Measurements from ENCODE around the gene PPFIA1. TPM values are rescaled to one million over a fixed set of nuclear protein-coding genes. Genes with fewer than 3 reads are reported as not detected.

PPFIA1 gene
- total and polyA plus RNA-seq, 2 of the 13 experiments (the other 11 are each of a cell fraction or from before 2014, with no cell fraction given) = 29.9 to 45.2 TPM

DNA sequence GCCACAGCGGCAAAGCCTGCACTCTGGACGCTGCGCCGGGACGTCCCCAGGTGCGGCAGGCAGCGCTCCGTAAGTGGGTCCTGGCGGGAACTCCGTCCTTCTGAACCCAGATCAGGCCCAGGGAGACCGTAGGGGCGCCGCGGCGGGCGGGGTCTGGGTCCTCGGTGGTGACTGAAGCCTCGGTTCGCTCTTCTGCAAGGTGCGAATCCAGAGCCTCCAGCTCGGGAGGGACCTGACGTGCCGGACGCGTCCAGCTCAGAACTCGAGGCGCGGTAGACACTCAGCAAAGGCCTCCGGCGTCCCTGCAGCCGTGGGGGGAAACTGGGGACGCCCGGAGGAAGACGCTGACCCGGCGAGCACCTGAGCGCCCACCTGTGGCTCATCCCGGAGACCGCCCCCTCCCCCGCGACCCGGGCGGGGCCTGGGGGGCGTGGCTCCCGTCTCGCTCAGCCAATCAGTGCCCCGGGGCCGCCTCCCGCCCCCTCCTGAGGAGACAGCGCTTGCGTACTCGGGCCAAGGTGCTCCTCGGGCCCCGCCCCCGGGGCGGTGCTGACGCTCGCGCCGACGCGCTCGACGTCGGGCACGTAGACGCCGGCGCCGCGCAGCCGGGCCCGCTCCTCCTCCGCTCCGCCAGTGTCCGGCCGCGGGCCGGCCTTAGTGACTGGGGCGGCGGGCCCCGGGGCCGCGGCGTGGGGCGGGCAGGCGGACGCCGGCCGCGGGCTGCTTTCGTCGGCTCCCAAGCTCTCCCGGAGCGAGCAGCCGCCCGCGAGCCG is at the start of gene PPFIA1 (continued):
- TF ChIP-seq, protein P1, sequence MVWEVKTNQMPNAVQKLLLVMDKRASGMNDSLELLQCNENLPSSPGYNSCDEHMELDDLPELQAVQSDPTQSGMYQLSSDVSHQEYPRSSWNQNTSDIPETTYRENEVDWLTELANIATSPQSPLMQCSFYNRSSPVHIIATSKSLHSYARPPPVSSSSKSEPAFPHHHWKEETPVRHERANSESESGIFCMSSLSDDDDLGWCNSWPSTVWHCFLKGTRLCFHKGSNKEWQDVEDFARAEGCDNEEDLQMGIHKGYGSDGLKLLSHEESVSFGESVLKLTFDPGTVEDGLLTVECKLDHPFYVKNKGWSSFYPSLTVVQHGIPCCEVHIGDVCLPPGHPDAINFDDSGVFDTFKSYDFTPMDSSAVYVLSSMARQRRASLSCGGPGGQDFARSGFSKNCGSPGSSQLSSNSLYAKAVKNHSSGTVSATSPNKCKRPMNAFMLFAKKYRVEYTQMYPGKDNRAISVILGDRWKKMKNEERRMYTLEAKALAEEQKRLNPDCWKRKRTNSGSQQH (CRISPR knock-in tag; IDR thresholded peaks at IDR 0.05; ENCODE audit: low read depth) = no peak
- TF ChIP-seq ZFP82 (CRISPR knock-in tag; IDR thresholded peaks at IDR 0.05; ENCODE audit: borderline replicate concordance) (no peak), ZNF878 (CRISPR knock-in tag; IDR thresholded peaks at IDR 0.05) (no peak), ZSCAN29 (CRISPR knock-in tag; conservative IDR thresholded peaks at IDR 0.05) (peak; percentile 80; the same call in 1 of the 2 replicates), ZNF451 (CRISPR knock-in tag; IDR thresholded peaks at IDR 0.05) (no peak), TCF7L2 (IDR thresholded peaks at IDR 0.05; ENCODE audit: low read depth, low read length) (no peak), SRY (CRISPR knock-in tag; IDR thresholded peaks at IDR 0.05) (no peak), ZNF468 (CRISPR knock-in tag; IDR thresholded peaks at IDR 0.05) (no peak), SRF (IDR thresholded peaks at IDR 0.05; ENCODE audit: low read depth, low read length) (no peak), ZNF570 (CRISPR knock-in tag; IDR thresholded peaks at IDR 0.05; ENCODE audit: borderline replicate concordance) (0 out of 2 replicates have a peak, but pooled peaks have one; percentile 11), PHF5A (CRISPR knock-in tag; IDR thresholded peaks at IDR 0.05; ENCODE audit: low read depth, unreplicated experiment) (no peak), SP140L (CRISPR knock-in tag; IDR thresholded peaks at IDR 0.05; ENCODE audit: borderline replicate concordance) (no peak), CBX5 (CRISPR knock-in tag; IDR thresholded peaks at IDR 0.05; ENCODE audit: borderline replicate concordance) (no peak), GATAD2A (CRISPR knock-in tag; IDR thresholded peaks at IDR 0.05) (0 out of 2 replicates have a peak, but pooled peaks have one; percentile 25), SMAD3 (CRISPR knock-in tag; IDR thresholded peaks at IDR 0.05) (no peak), ZNF768 (CRISPR knock-in tag; IDR thresholded peaks at IDR 0.05) (peak; percentile 52; the same call in 1 of the 2 replicates), FOXM1 (CRISPR knock-in tag; IDR thresholded peaks at IDR 0.05) (0 out of 2 replicates have a peak, but pooled peaks have one; percentile 10), CHD2 (IDR thresholded peaks at IDR 0.05; ENCODE audit: low read depth, low read length) (peak; percentile 21; the same call in 1 of the 2 replicates), HES4 (CRISPR knock-in tag; IDR thresholded peaks at IDR 0.05; ENCODE audit: borderline replicate concordance) (no peak), NFE2L1 (CRISPR knock-in tag; IDR thresholded peaks at IDR 0.05; ENCODE audit: borderline replicate concordance) (no peak), ZNF567 (CRISPR knock-in tag; IDR thresholded peaks at IDR 0.05; ENCODE audit: borderline replicate concordance) (peak; percentile 74; the same call in 1 of the 2 replicates), BRCA1 (CRISPR knock-in tag; IDR thresholded peaks at IDR 0.05) (0 out of 2 replicates have a peak, but pooled peaks have one; percentile 37), ZNF282 (IDR thresholded peaks at IDR 0.05; ENCODE audit: partially characterized antibody) (no peak)
- TF ChIP-seq, protein P2, sequence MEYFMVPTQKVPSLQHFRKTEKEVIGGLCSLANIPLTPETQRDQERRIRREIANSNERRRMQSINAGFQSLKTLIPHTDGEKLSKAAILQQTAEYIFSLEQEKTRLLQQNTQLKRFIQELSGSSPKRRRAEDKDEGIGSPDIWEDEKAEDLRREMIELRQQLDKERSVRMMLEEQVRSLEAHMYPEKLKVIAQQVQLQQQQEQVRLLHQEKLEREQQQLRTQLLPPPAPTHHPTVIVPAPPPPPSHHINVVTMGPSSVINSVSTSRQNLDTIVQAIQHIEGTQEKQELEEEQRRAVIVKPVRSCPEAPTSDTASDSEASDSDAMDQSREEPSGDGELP (IDR thresholded peaks at IDR 0.05; ENCODE audit: borderline replicate concordance, low read depth) = peak; percentile 66; the same call in 1 of the 2 replicates
- TF ChIP-seq, protein P3, sequence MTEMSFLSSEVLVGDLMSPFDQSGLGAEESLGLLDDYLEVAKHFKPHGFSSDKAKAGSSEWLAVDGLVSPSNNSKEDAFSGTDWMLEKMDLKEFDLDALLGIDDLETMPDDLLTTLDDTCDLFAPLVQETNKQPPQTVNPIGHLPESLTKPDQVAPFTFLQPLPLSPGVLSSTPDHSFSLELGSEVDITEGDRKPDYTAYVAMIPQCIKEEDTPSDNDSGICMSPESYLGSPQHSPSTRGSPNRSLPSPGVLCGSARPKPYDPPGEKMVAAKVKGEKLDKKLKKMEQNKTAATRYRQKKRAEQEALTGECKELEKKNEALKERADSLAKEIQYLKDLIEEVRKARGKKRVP (CRISPR knock-in tag; IDR thresholded peaks at IDR 0.05) = no peak
- TF ChIP-seq, protein P4, sequence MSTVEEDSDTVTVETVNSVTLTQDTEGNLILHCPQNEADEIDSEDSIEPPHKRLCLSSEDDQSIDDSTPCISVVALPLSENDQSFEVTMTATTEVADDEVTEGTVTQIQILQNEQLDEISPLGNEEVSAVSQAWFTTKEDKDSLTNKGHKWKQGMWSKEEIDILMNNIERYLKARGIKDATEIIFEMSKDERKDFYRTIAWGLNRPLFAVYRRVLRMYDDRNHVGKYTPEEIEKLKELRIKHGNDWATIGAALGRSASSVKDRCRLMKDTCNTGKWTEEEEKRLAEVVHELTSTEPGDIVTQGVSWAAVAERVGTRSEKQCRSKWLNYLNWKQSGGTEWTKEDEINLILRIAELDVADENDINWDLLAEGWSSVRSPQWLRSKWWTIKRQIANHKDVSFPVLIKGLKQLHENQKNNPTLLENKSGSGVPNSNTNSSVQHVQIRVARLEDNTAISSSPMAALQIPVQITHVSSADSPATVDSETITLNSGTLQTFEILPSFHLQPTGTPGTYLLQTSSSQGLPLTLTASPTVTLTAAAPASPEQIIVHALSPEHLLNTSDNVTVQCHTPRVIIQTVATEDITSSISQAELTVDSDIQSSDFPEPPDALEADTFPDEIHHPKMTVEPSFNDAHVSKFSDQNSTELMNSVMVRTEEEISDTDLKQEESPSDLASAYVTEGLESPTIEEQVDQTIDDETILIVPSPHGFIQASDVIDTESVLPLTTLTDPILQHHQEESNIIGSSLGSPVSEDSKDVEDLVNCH (CRISPR knock-in tag; IDR thresholded peaks at IDR 0.05) = no peak

Measured in HepG2 (cell line).